ENCODE data around the gene KCNT1. TPM values are rescaled to one million over a fixed set of nuclear protein-coding genes. Genes with fewer than 3 reads are reported as not detected.

Gene KCNT1
- total RNA-seq, 4 donors from 2014 or later, result 0.28 to 0.52 TPM; not detected in 2

DNA sequence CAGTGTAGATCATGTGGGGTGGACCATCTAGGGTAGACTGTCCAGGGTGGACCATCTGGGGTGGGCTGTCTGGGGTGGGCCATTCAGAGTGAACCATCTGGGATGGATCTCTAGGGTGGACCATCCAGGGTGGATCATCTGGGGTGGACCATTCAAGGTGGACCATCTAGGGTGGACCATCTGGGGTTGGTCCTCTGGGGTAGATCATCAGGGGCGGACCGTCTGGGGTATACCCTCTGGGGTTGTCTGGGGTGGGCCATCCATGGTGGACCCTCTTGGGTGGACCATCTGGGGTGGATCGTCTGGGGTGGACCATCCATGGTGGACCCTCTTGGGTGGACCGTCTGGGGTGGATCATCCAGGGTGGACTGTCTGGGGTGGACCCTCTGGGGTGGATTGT lies 64.3 kb downstream of the KCNT1 start:
- H3K27me3 ChIP-seq, result no peaks in the 10 kb centered on the region
- H3K4me3 ChIP-seq, result no peak overlapping the region
- TF ChIP-seq, protein P1, sequence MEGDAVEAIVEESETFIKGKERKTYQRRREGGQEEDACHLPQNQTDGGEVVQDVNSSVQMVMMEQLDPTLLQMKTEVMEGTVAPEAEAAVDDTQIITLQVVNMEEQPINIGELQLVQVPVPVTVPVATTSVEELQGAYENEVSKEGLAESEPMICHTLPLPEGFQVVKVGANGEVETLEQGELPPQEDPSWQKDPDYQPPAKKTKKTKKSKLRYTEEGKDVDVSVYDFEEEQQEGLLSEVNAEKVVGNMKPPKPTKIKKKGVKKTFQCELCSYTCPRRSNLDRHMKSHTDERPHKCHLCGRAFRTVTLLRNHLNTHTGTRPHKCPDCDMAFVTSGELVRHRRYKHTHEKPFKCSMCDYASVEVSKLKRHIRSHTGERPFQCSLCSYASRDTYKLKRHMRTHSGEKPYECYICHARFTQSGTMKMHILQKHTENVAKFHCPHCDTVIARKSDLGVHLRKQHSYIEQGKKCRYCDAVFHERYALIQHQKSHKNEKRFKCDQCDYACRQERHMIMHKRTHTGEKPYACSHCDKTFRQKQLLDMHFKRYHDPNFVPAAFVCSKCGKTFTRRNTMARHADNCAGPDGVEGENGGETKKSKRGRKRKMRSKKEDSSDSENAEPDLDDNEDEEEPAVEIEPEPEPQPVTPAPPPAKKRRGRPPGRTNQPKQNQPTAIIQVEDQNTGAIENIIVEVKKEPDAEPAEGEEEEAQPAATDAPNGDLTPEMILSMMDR (IDR thresholded peaks at IDR 0.05), result no peak
- TF ChIP-seq POLR2A (IDR thresholded peaks at IDR 0.05), result no peak
- DNase-seq, result no peak
- H3K9me3 ChIP-seq, result peaks cover 0 to 12% of the 10 kb centered on the region in 2 donors
- no peak overlapping the region for H3K27ac ChIP-seq
- H3K4me1 ChIP-seq, result no peaks in the 10 kb centered on the region
- intact Hi-C loops (cut with DNase I; ENCODE audit: low total_unique reads), result no loop called here
- H3K36me3 ChIP-seq, result no peaks in the 10 kb centered on the region

DNA sequence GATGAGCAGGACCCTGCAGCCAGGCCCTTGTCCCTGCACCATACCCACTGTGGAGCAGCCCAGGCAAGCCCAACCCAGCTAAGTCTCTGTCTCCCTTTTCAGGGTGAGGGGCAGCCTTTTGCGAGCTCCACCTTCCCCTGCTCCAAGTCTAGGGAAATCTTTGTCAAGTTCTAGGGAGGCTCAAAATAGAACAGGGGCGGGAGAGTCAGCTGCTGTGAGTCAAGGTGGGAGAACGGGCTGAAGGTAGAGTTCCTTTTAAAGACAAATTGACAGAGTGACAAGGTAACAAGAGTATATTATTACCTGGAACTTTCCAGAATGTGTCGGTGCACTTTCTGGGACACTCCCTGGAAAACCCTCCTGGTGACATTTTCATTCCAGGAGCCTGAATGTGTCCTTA lies 64.7 kb downstream of the KCNT1 start:
- Histone ChIP-seq H3K9me3 (peaks cover 0 to 12% of the 10 kb centered on the region in 2 donors), H3K27ac (no peak overlapping the region), H3K4me3 (no peak overlapping the region), H3K4me1 (no peaks in the 10 kb centered on the region), H3K27me3 (no peaks in the 10 kb centered on the region), H3K36me3 (no peaks in the 10 kb centered on the region)
- DNase-seq, result no peak
- intact Hi-C loops (cut with DNase I; ENCODE audit: low total_unique reads), result no loop called here
- no peak for TF ChIP-seq POLR2A (IDR thresholded peaks at IDR 0.05)
- TF ChIP-seq, protein P1 (IDR thresholded peaks at IDR 0.05), result no peak

DNA sequence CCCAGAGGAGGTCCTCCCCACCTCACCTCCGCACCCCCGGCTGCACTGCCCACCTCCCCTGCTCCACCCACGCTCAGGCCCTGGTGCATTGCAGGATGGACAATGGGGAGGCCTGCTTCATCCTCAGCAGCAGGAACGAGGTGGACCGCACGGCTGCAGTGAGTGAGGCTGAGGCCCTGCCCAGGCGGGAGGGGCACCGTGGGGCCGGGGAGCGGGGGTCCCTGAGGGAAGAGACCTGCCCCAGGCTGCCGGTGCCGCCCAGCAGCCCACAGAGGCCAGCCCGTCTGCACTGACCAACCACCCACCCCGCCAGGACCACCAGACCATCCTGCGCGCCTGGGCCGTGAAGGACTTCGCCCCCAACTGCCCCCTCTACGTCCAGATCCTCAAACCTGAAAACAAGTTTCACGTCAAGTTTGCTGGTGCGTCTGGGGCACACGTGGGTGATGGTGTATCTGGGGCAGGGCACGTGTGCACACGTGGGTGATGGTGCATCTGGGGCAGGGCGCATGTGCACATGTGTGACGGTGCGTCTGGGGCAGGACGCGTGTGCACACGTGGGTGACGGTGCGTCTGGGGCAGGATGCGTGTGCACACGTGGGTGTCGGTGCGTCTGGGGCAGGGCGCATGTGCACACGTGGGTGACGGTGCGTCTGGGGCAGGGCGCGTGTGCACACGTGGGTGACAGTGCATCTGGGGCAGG lies 66.7 kb downstream of the KCNT1 start:
- Histone ChIP-seq H3K4me3 (no peak overlapping the region), H3K36me3 (no peaks in the 10 kb centered on the region), H3K27me3 (no peaks in the 10 kb centered on the region), H3K4me1 (no peaks in the 10 kb centered on the region), H3K27ac (no peak overlapping the region), H3K9me3 (peaks cover 0 to 12% of the 10 kb centered on the region in 2 donors)
- DNase-seq, result no peak
- intact Hi-C loops (cut with DNase I; ENCODE audit: low total_unique reads), result no loop called here
- no peak for TF ChIP-seq POLR2A (IDR thresholded peaks at IDR 0.05)

DNA sequence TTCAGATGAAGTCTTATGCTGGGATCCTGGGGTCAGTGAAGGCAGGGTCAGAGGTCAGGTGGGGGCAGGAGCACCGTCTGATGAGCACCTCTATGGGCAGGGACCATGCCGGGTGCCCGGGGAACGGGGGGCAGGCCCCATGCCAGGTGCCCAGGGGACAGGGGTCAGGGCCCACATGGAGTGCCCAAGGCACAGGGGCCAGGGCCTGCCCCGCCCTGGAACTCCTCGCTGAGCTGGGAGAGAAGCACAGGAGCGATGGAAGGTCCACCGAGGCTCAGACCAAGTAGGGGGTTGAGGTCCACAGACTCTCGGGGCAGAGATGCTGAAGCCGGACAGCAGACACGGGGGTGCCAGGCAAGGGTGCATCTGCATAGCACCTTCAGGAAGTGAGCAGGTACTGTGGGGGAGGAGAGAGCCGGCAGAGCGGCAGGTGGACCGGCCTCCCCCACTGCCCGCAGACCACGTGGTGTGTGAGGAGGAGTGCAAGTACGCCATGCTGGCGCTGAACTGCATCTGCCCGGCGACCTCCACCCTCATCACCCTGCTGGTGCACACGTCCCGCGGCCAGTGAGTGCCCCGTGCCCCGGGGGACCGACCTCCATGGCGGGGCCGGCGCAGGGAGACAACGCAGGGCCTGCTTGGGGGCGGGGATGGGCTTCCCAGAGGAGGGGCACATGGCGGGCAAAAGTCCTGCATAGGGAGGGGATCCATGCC lies 67.7 kb downstream of the KCNT1 start:
- Histone ChIP-seq H3K27me3 (no peaks in the 10 kb centered on the region), H3K27ac (no peak overlapping the region), H3K4me3 (no peak overlapping the region), H3K4me1 (no peaks in the 10 kb centered on the region), H3K9me3 (peaks cover 0 to 12% of the 10 kb centered on the region in 2 donors), H3K36me3 (no peaks in the 10 kb centered on the region)
- TF ChIP-seq, protein P1 (IDR thresholded peaks at IDR 0.05), result no peak
- TF ChIP-seq POLR2A (IDR thresholded peaks at IDR 0.05), result no peak
- intact Hi-C loops (cut with DNase I; ENCODE audit: low total_unique reads), result no loop called here
- DNase-seq, result no peak

DNA sequence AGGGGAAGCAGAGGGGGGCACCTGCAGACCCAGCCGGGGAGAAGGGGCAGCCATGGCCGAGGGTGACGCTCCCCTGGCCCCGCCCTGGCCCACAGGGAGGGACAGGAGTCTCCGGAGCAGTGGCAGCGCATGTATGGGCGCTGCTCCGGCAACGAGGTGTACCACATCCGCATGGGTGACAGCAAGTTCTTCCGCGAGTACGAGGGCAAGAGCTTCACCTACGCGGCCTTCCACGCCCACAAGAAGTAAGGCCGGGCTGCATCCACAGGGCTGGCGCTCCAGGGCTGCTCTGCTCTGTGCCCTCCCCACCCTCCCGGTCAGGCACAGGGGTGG lies 68.2 kb downstream of the KCNT1 start:
- Histone ChIP-seq H3K27me3 (no peaks in the 10 kb centered on the region), H3K36me3 (no peaks in the 10 kb centered on the region), H3K27ac (no peak overlapping the region), H3K4me1 (no peaks in the 10 kb centered on the region), H3K4me3 (no peak overlapping the region), H3K9me3 (peaks cover 0 to 12% of the 10 kb centered on the region in 2 donors)
- TF ChIP-seq POLR2A (IDR thresholded peaks at IDR 0.05), result no peak
- TF ChIP-seq, protein P1 (IDR thresholded peaks at IDR 0.05), result no peak
- no peak for DNase-seq
- intact Hi-C loops (cut with DNase I; ENCODE audit: low total_unique reads), result no loop called here

Data from uterus (tissue), 4 donors.